ENCODE measurements around the gene SLC6A6. TPM values are rescaled to one million over a fixed set of nuclear protein-coding genes. Genes with fewer than 3 reads are reported as not detected.
A peak's percentile ranks its signal among the peaks of the same experiment; 100 is the strongest.

The SLC6A6 gene
- total RNA-seq, 1 donor from 2014 or later, result 14.3 TPM

GRCh38 chr3:14467814-14468620, 65.6 kb downstream of the SLC6A6 start:
- peak; percentile 59 for ATAC-seq
- intact Hi-C loops (cut with DNase I), result loop anchor here (1.0 to 5.0 kb wide), 4 partner anchors 207 to 811 kb away; no protein-coding TSS in a partner anchor
- no peak for DNase-seq (ENCODE audit: missing footprints)

GRCh38 chr3:14468621-14468981, 66.2 kb downstream of the SLC6A6 start:
- intact Hi-C loops (cut with DNase I), result loop anchor here (1.0 to 5.0 kb wide), 4 partner anchors 208 to 811 kb away; no protein-coding TSS in a partner anchor

DNA sequence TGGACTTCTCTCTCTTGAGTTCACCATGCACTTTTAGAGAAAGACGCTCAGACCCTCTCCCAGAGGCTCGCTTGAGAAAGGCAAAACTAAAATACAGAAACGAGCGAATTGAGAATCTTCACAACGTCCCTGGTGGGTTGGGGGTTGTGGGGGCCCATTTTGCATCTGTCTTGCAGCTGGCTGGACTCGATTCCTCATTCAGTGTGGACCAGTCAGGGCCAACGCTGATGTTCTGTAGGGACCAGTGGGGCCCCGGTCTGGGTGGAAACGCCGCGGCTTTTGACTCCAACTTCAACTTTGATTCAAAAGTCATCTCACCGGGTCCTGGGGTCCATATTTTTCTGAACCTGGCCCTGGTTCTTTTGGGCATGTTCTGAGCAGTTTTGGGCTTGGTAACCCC, 68.1 kb downstream of the SLC6A6 start:
- no peak for DNase-seq (ENCODE audit: missing footprints)
- intact Hi-C loops (cut with DNase I), result no loop called here
- no peak for ATAC-seq

More at GRCh38 chr3:14468621-14468981, 66.2 kb downstream of the SLC6A6 start:
- DNase-seq (ENCODE audit: missing footprints), result no peak
- no peak for ATAC-seq

DNA sequence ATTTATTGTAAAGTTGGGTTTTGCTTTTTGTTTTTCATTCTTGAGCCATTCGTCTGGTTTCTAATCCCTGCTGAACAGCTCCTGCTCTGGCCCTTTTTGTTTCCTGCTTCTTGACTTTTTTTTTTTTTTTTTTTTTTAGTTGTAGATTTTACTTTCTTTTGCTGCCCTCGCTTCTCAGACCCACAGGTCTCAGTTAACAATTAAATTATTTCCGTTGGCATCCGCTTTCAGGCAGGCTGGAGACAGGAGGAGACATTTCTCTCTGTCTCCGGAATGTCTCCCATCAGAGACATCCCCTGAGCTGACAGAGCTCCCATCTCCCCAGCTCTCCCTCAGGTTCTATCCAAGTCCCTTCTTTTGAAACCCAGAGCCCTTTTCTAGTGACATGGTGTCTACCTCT, 68.6 kb downstream of the SLC6A6 start:
- DNase-seq (ENCODE audit: missing footprints), result no peak
- intact Hi-C loops (cut with DNase I), result no loop called here
- ATAC-seq, result no peak

GRCh38 chr3:14471690-14472089, 69.3 kb downstream of the SLC6A6 start:
- intact Hi-C loops (cut with DNase I), result no loop called here
- ATAC-seq, result no peak
- no peak for DNase-seq (ENCODE audit: missing footprints)

GRCh38 chr3:14472471-14473351, 70.3 kb downstream of the SLC6A6 start:
- intact Hi-C loops (cut with DNase I), result no loop called here
- DNase-seq (ENCODE audit: missing footprints), result no peak

DNA sequence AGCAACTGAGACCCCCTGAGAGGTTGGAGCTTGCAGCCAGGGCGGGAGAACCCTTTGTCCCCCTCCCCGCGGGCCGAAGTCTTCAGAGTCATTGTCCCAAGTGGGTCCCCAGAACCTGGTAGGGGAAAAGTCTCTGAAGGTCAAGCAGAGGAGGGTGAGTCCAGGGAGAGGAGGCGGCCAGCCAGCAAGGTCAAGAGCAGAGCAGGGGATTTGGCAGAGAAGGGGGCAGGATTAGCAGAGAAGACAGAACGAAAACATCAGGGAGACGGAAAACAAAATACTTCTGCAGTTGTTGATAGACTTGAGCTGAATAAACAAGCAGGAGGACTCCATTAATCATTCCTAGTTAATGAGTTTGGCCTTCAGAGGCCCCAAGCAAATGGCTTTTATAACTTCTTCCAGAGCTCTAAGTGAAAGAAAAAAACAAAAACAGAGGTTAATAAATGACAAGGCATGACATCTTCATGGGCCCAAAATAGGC, 71.0 kb downstream of the SLC6A6 start:
- ATAC-seq (no peak), DNase-seq (ENCODE audit: missing footprints) (no peak)
- intact Hi-C loops (cut with DNase I), result no loop called here

More at GRCh38 chr3:14472471-14473351, 70.3 kb downstream of the SLC6A6 start:
- no peak for ATAC-seq

- DNase-seq (ENCODE audit: missing footprints) (no peak), ATAC-seq (no peak)
- intact Hi-C loops (cut with DNase I), result no loop called here
Measured at GRCh38 chr3:14474363-14475081, 72.1 kb downstream of the SLC6A6 start.

DNA sequence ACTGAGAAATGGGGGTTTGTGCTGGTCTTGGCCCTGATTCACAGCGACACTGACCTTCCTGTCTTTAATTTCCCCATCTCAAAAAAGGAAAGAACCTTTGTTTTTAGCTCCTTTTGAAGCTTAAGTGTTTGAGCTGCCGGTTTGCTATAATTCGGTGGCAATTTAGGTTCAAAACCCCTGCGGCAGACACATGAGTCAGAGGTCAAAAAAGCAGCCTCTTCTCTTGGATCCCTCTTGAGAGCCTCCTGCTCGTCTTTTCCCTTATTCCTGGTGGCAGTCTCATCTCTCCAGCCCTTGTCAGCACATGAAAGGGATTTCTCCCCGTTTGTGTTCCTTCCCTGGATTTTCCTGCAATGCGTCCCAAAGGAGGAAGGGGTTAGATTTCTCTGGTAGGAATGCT, 73.2 kb downstream of the SLC6A6 start:
- intact Hi-C loops (cut with DNase I), result no loop called here
- DNase-seq (ENCODE audit: missing footprints) (no peak), ATAC-seq (no peak)

GRCh38 chr3:14476583-14477265, 74.3 kb downstream of the SLC6A6 start:
- intact Hi-C loops (cut with DNase I), result no loop called here
- ATAC-seq, result no peak
- DNase-seq (ENCODE audit: missing footprints), result no peak

GRCh38 chr3:14477311-14477935, 75.0 kb downstream of the SLC6A6 start:
- DNase-seq (ENCODE audit: missing footprints), result no peak
- no peak for ATAC-seq
- intact Hi-C loops (cut with DNase I), result no loop called here

DNA sequence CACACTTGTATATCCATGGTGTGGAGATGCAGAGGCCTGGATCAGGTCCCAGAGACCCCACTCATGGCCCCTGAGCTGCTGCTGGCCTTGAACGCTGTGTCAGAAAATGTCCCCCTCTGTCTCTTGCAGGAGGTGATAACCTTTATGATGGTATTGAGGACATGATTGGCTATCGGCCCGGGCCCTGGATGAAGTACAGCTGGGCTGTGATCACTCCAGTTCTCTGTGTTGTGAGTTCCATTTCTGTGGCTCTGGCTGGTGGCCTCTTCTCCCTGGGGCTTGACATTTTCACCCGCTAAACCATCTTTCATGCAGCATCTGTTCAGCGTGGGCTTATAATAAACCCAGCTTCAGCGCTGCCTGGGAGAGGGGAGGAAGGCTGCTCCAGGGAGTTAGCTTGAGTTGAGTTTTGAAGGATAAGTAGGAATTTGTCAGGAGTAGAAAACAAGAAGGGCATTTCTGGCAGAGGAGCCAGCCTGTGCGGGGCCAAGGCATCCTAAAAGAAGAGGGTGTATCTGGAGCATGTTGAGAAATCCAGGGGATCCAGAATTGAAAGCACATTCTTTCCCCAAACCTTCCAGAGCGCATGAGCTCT, 76.6 kb downstream of the SLC6A6 start:
- no peak for DNase-seq (ENCODE audit: missing footprints)
- intact Hi-C loops (cut with DNase I), result no loop called here
- no peak for ATAC-seq

DNA sequence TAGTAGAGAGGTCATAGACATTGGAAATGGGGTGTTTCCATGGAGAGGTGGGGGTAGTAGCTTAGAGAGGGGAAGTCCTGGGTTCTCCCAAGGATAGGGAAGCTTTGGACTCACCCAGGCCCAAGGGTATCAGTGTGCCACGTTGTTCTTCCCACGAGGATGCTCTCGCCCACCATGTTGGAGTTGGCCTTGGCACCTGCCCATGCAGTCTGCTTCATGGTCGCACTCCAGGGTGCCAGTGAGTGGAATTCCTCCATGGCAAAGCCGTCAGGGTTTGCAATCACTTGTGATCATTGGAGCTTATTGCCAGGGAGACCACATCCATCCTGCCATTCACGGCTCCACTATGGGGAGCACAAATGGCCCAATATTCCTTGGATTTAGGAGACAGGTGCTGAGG, 77.2 kb downstream of the SLC6A6 start:
- ATAC-seq, result no peak
- intact Hi-C loops (cut with DNase I), result no loop called here
- no peak for DNase-seq (ENCODE audit: missing footprints)

- intact Hi-C loops (cut with DNase I), result no loop called here
- ATAC-seq (peak; percentile 51), DNase-seq (ENCODE audit: missing footprints) (no peak)
Measured at GRCh38 chr3:14480207-14481017, 78.0 kb downstream of the SLC6A6 start.

DNA sequence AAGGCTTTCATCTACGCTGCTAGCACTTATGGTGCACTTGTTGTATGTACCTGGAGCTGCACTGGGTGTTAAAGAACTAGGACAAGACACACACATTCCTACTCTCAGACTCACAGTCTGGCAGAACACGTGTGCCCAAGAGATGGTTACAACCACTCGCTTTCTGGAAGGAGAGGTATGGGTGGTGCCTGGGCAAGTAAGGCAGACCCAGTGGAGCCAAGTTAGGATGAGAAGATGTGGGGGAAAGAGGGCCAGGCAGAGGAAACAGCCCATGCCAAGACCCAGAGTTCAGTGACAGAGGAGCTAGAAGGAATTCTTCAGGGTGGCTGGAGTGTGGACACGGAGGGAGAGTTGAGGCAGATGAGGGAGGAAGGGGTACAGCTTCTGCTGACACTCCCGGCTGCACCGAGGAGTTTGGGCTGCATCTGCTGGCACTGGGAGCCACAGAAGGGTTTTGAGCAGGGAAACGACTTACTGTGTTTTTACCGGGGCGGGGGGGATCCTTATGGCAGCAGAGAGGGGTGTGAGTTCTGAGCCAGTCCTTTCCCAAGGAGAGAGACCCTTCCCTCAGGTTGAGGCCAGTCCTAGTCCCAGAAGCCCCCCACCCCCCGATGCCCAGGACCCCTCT, 78.7 kb downstream of the SLC6A6 start:
- ATAC-seq (no peak), DNase-seq (ENCODE audit: missing footprints) (no peak)
- intact Hi-C loops (cut with DNase I), result no loop called here

DNA sequence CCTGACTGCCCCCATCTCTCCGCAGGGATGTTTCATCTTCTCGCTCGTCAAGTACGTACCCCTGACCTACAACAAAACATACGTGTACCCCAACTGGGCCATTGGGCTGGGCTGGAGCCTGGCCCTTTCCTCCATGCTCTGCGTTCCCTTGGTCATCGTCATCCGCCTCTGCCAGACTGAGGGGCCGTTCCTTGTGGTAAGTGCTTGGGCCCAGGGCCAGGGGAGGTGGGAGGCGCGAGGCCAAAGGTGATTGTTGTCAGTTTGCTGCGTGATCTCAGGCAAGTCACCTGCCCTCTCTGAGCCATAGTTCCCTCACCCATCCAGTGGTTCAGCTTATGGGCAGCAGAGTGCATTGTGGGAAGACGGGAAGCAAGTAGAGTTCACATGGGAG, 79.2 kb downstream of the SLC6A6 start:
- ATAC-seq, result no peak
- DNase-seq (ENCODE audit: missing footprints), result no peak
- intact Hi-C loops (cut with DNase I), result no loop called here
